LHCN-M2 (cell line): Measurements from ENCODE around the gene ACVR1B. TPM values are rescaled to one million over a fixed set of nuclear protein-coding genes. Genes with fewer than 3 reads are reported as not detected.

ENCODE experiments used
- DNase-seq: peaks from one replicate; pipeline ENCODE4 v3.0.0-alpha.2; 2012; ENCODE audit warnings: low read depth
- total RNA-seq: library from RNA; depleted of rRNA; stranded (reverse); fragments of >200 nt; gene quantifications from 2 replicates; pipeline ENCODE4 v1.2.3, GENCODE V29; 2014

The ACVR1B gene
- total RNA-seq, 1 experiment from 2014 or later, result 11.0 TPM

GRCh38 chr12:51917041-51917590, 34.4 kb upstream of the ACVR1B start:
- no peak for DNase-seq

- no peak for DNase-seq
These were observed 33.6 kb upstream of the ACVR1B start for GRCh38 chr12:51917746-51918453.

GRCh38 chr12:51920046-51920445, 31.5 kb upstream of the ACVR1B start:
- DNase-seq, result no peak

- no peak for DNase-seq
These were observed 30.3 kb upstream of the ACVR1B start for GRCh38 chr12:51921017-51921725.

- no peak for DNase-seq
These were observed 29.4 kb upstream of the ACVR1B start for GRCh38 chr12:51922146-51922545.

GRCh38 chr12:51922762-51923505, 28.6 kb upstream of the ACVR1B start:
- DNase-seq, result peak; percentile 71

GRCh38 chr12:51923506-51924365, 27.8 kb upstream of the ACVR1B start:
- DNase-seq, result peak; percentile 19

- no peak for DNase-seq
These were observed 26.8 kb upstream of the ACVR1B start for GRCh38 chr12:51924551-51925319.

- no peak for DNase-seq
These were observed 26.0 kb upstream of the ACVR1B start for GRCh38 chr12:51925346-51926063.

- DNase-seq, result no peak
These were observed 25.4 kb upstream of the ACVR1B start for GRCh38 chr12:51926064-51926632.

- DNase-seq, result no peak
These were observed 24.8 kb upstream of the ACVR1B start for GRCh38 chr12:51926718-51927117.

GRCh38 chr12:51932218-51933076, 19.1 kb upstream of the ACVR1B start:
- no peak for DNase-seq

GRCh38 chr12:51934080-51934479, 17.4 kb upstream of the ACVR1B start:
- no peak for DNase-seq

- DNase-seq, result no peak
These were observed 13.6 kb upstream of the ACVR1B start for GRCh38 chr12:51937926-51938325.

- no peak for DNase-seq
These were observed 12.8 kb upstream of the ACVR1B start for GRCh38 chr12:51938726-51939125.

GRCh38 chr12:51941011-51941581, 10.4 kb upstream of the ACVR1B start:
- no peak for DNase-seq

GRCh38 chr12:51941604-51942003, 9.9 kb upstream of the ACVR1B start:
- DNase-seq, result no peak

- no peak for DNase-seq
These were observed 9.4 kb upstream of the ACVR1B start for GRCh38 chr12:51942056-51942455.
